Effector memory CD8-positive, alpha-beta T cell (primary cell): ENCODE results near the gene ADGRG3.
A peak's percentile ranks its signal among the peaks of the same experiment; 100 is the strongest.

ENCODE experiments used
- ATAC-seq: fragments of 150-1000 bp; cut with Tn5 transposase; replicated peaks from 2 replicates; pipeline ENCODE4 v1.10.0; 2021; ENCODE audit warnings: mild to moderate bottlenecking, moderate library complexity
- DNase-seq, 3 experiments: peaks; one replicate each; pipeline ENCODE4 v3.0.0; 2021
- H3K27ac Mint-ChIP-seq, 2 donors: one replicate each; pipeline ENCODE4 v1.8.0; 2022; ENCODE audit warnings: mild to moderate bottlenecking in 2 of 2, mixed read lengths in 2 of 2, moderate library complexity in 2 of 2
- H3K27me3 Mint-ChIP-seq, 2 donors: one replicate each; pipeline ENCODE4 v1.8.0; 2022; ENCODE audit warnings: mixed read lengths in 2 of 2
- H3K36me3 Mint-ChIP-seq: one replicate; pipeline ENCODE4 v1.8.0; 2022; ENCODE audit warnings: mild to moderate bottlenecking, moderate library complexity, mixed read lengths; ENCODE audit not compliant: insufficient read depth
- H3K4me1 Mint-ChIP-seq, 2 donors: one replicate each; pipeline ENCODE4 v1.8.0; 2022; ENCODE audit warnings: low read depth in 2 of 2, mixed read lengths in 2 of 2
- H3K4me3 Mint-ChIP-seq, 2 donors: one replicate each; pipeline ENCODE4 v1.8.0; 2022; ENCODE audit warnings: mild to moderate bottlenecking in 2 of 2, mixed read lengths in 2 of 2, moderate library complexity in 2 of 2
- H3K9me3 Mint-ChIP-seq, 2 donors: one replicate each; pipeline ENCODE4 v1.8.0; 2022; ENCODE audit warnings: mixed read lengths in 2 of 2

Gene ADGRG3

DNA sequence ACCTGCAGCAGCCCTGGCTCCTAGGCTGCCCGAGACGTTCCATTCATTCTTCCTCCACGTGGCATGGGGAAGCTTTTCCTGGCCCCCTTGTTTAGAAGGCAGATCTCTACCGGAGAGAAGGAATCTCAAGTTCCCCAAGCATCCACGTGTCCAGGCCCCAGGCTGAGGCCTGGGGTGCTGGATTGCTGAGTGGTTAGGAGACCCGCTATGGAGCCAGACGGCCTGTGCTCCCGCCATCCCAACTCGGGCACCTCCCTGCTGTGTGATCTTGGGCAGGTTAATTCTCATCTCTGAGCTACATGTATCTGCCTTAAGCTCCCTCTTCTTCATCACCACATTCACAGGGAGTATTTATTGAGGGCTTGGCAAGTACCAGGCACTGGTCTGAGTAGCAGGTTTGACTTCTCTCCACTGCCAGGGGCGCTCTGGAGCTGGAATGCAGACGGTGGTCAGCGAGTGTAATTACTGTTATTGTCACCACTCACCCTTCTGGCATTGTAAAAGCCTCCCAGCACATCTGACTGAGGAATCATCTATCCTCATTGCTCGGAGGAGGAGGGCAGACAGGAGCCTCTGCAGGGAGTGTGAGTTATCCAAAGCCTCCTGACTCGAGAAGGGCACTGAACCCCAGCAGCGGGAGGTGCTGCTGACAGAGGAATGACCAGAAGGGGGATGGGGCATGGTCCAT, 40.8 kb upstream of the ADGRG3 start:
- ATAC-seq = no peak
- Mint-ChIP-seq H3K36me3 (peaks cover 3% of the 10 kb centered on the region), H3K27ac (peak overlapping the region in 1 of 2 donors; percentile 47), H3K27me3 (peaks cover 6 to 7% of the 10 kb centered on the region in 2 donors), H3K4me3 (peak overlapping the region in 1 of 2 donors; percentile 47), H3K9me3 (no peaks in the 10 kb centered on the region), H3K4me1 (peaks cover 29 to 32% of the 10 kb centered on the region in 2 donors)
- DNase-seq = no peak

DNA sequence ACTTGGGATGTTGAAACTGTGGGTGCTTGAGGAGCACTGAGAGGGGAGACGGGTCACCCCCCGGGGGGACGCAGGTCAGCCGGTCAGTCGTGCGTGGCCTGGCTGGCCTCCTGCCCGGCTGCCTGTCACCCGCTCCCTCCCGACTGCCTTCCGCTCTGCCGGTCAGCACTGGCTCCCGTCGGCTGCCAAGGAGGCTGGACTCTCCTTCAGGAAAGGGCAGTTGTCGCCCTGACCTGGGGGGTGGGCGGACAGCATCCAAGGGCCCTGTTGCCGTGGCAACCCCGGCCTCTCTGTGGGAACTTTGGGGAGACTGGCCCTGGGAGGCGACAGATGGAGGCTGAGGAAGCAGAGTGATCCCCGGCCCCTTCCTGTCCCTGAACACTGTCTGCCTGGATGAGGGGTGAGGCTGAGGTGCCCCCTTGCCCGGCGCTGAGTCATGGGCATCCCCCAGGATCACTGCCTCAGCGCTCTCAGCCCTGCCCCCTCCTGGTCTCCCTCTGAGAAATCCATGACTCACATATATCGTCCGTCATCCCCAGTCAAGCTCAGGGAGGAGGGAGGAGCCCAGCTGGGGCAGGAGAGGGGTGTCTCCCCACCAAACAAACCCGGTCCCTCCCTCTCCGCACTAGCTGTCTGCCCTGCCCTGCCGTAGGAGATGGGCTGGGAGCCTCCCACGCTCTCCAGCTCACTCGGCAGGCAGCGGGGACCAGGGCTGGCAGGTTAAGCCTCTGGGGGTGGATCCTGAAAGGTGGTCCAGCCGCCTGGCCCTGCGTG, 39.9 kb upstream of the ADGRG3 start, which contains the start of gene ADGRG1:
Gene ADGRG1, plus strand, starts transcription at position 623 of the 774 bp plus-strand sequence. CDS start 21,658 bp downstream, outside the sequence.
- peak within 1 kb of the TSS; percentile 54 to 89 for H3K4me3 Mint-ChIP-seq
- peaks cover 6 to 7% of the 10 kb centered on the region in 2 donors for H3K27me3 Mint-ChIP-seq
- peak within 1 kb of the TSS; percentile 63 to 93 for H3K27ac Mint-ChIP-seq
- ATAC-seq = peak; percentile 76
- no peaks in the 10 kb centered on the region for H3K9me3 Mint-ChIP-seq
- H3K36me3 Mint-ChIP-seq = peaks cover 3% of the 10 kb centered on the region
- peaks cover 27 to 31% of the 10 kb centered on the region in 2 donors for H3K4me1 Mint-ChIP-seq
- DNase-seq = no peak

DNA sequence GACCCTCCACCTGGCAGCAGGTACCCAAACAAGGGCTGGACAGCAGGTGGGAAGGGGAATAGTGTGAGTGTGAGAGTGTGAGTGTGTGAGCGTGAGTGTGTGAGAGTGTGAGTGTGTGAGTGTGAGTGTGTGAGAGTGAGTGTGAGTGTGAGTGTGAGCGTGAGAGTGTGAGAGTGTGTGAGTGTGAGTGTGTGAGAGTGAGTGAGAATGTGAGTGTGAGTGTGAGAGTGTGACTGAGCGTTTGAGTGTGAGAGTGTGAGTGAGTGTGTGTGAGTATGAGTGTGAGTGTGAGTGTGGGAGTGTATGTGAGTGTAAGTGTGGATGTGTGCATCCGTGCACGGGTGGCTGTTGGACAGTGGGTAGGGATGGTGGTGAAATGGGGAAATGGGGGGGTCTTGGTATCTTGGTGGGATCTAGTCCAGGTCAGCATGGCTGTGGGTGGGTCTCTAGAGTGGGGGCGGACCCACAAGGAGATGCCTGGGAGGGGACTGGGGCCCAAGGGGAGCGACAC, 39.3 kb upstream of the ADGRG3 start:
- Mint-ChIP-seq H3K9me3 (no peaks in the 10 kb centered on the region), H3K4me3 (peak overlapping the region; percentile 54 to 89), H3K36me3 (peaks cover 4% of the 10 kb centered on the region), H3K27ac (peak overlapping the region; percentile 63 to 93), H3K4me1 (peaks cover 27 to 31% of the 10 kb centered on the region in 2 donors), H3K27me3 (peaks cover 6 to 7% of the 10 kb centered on the region in 2 donors)
- no peak for DNase-seq
- ATAC-seq = peak; percentile 16

DNA sequence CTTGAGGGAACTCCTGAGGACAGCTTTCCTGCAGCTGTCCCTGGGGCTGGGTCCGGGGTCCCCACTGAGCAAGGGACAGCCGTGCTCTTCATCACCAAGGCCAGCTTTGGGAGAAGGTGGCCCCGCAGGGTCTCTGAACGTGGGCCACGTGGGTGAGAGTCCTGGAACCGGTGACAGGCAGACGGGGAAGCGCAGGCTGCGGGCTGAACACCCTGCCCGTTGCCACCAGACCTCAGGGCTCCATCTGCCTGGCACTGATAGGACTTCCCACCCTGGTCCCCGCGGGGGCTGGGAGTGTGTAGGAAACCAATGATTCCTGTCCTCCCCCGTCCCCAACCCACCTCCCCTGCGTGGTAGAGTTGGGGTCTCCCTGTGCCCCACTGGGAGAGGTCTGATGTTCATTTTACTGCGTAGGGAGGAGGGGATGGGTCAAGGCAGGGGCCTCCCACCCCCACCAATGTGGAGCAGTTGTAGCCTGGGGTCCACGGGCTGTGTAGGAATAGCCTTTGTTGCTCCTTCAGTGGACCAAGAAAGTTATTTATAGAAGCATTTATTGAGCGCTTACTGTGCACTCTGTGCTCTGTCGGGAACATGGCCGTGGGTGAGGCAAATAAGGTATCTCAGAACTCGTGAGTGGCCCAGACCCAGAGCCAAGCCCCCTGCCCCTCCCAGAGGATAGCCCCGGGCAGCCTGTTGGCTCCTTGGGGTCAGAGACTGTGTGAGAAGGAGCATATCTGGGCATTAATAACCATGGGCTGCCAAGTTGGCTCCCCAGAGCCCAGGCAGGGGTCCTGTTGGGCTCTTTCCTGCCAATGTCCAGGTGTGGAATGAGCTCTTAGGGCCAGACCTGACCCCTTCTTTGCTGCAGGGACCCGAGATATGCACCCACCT, 38.3 kb upstream of the ADGRG3 start:
- no peak for ATAC-seq
- Mint-ChIP-seq H3K9me3 (no peaks in the 10 kb centered on the region), H3K27ac (peak overlapping the region; percentile 67 to 93), H3K36me3 (peaks cover 5% of the 10 kb centered on the region), H3K4me3 (peak overlapping the region; percentile 54 to 89), H3K4me1 (peaks cover 27 to 31% of the 10 kb centered on the region in 2 donors), H3K27me3 (peaks cover 6 to 7% of the 10 kb centered on the region in 2 donors)
- DNase-seq = no peak

DNA sequence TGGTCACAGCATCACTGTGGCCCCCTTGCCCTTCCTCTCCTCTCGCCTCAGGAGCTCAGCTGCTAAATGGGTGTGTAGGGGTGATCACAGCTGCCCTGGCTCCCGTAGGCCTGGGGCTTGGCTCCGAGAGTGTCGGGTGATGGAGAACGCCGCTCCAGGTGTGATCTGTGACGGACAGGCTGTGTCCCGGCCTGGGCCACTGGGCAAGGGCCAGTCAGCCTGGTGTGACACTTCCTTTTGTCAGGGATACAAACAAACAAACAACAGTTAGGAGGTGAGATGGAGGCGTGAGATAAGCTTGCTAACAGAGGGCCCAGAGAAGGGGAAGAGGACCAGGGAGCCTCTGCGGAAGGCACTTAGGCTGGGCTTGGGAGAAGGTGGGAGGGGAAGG, 37.7 kb upstream of the ADGRG3 start:
- Mint-ChIP-seq H3K36me3 (peaks cover 5% of the 10 kb centered on the region), H3K9me3 (no peaks in the 10 kb centered on the region), H3K27me3 (peaks cover 6 to 7% of the 10 kb centered on the region in 2 donors), H3K4me3 (peak overlapping the region; percentile 54 to 89), H3K4me1 (peaks cover 25 to 28% of the 10 kb centered on the region in 2 donors), H3K27ac (peak overlapping the region; percentile 67 to 93)
- DNase-seq (no peak), ATAC-seq (no peak)

DNA sequence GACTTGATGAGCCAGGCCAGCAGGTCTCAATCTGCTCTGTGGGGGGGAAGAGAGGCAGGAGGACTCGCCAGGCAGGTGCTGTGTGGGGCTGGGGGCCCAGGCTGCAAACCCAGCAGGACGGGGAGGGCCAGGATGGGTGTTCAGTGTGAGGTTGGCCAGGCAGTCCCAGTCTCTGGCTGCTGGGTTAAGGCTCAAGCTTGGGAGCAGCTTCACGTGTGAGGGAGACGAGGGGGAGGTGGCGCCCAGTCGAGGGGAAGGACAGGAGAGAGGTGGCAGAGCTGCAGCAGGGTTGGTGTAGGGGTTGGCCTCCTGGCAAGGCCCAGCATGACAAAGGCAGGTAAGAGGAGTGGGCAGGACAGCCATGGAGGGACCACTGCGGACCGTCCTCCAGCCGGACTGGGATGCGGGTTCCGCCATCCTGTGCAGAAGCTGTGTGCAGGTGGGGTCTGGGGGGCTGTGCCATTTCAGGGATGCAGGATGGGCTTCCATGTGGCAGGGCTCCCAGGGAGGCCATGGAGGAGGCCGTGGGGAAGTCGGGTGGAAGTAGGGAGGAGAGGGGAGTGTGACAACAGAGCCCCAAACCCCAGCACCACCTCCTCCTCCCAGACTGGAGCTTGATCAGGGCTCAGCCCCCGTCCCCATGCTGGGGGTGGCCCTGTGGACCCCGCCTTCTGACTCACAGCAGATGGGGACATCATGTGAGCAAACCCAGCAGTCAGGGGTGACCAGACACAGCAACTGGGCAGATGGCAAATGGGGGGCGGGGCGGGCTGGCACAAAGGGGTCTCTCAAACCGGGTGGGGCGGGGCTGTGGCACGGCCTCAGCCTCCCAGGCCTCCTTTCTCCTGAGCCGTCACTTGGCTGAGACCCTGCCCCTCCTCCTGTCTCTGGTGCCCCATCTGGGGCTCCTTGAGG, 36.9 kb upstream of the ADGRG3 start:
- ATAC-seq (no peak), DNase-seq (no peak)
- Mint-ChIP-seq H3K9me3 (no peaks in the 10 kb centered on the region), H3K4me1 (peaks cover 26 to 30% of the 10 kb centered on the region in 2 donors), H3K27ac (peak overlapping the region; percentile 67 to 93), H3K4me3 (peak overlapping the region; percentile 54 to 89), H3K36me3 (peaks cover 5% of the 10 kb centered on the region), H3K27me3 (peaks cover 6 to 7% of the 10 kb centered on the region in 2 donors)

DNA sequence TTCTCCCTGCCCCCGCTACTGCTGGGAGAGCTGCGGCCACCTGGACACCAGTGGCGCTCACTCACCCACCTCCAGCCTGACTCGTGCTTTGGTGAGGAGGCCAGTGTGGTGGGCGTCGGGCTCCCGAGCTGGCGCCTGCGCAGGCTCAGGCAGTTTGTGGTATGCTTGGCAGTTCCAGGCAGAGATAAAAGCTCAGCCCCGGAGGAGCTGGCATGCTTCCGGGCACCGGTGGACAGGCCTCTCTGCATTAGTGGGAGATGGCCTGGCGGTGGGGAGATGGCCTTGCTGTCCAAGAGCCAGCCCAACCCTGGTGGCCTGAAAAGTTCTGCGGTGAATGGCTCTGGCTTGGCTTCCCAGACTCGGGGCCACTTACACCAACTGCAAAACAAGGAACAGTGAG, 35.5 kb upstream of the ADGRG3 start:
- H3K4me3 Mint-ChIP-seq = no peak overlapping the region
- no peak overlapping the region for H3K27ac Mint-ChIP-seq
- no peak for ATAC-seq
- peaks cover 27 to 30% of the 10 kb centered on the region in 2 donors for H3K4me1 Mint-ChIP-seq
- no peak for DNase-seq
- H3K27me3 Mint-ChIP-seq = peaks cover 6 to 7% of the 10 kb centered on the region in 2 donors
- H3K9me3 Mint-ChIP-seq = no peaks in the 10 kb centered on the region
- H3K36me3 Mint-ChIP-seq = peaks cover 8% of the 10 kb centered on the region

DNA sequence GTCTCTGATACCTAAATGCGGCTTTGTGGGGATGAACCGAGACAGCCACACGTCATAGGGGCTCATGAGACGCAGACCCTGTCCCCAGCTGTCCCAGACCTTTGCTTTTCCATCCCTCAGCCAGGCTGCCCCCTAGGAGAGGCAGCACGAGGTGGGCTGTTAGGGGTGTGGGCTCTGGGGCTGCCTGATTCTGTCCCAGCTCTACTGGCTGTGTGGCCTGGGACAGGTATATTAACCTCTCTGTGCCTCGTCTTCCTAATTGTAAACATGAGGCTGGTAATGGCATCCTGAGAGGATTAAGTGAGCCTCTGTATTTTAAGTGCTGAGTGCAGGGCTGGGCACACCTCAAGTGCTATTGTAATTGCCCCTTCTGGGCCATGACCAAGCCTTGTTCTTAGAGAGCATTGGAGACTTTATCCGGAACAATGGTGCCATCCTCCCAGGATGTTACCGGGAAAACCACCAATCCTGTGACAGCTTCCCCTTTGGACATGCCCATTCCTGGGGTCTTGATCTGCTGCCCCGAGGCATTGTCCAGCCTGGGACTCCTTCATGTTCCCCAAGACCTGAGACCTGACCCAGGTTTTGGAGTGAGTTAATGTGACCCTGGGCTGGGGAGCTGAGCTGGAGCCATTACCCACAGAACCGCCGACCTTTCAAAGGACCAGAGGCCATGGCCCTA, 34.6 kb upstream of the ADGRG3 start:
- Mint-ChIP-seq H3K4me3 (no peak overlapping the region), H3K9me3 (no peaks in the 10 kb centered on the region), H3K36me3 (peaks cover 9% of the 10 kb centered on the region), H3K4me1 (peaks cover 22 to 29% of the 10 kb centered on the region in 2 donors), H3K27ac (no peak overlapping the region), H3K27me3 (peaks cover 6% of the 10 kb centered on the region in 2 donors)
- no peak for DNase-seq
- no peak for ATAC-seq

DNA sequence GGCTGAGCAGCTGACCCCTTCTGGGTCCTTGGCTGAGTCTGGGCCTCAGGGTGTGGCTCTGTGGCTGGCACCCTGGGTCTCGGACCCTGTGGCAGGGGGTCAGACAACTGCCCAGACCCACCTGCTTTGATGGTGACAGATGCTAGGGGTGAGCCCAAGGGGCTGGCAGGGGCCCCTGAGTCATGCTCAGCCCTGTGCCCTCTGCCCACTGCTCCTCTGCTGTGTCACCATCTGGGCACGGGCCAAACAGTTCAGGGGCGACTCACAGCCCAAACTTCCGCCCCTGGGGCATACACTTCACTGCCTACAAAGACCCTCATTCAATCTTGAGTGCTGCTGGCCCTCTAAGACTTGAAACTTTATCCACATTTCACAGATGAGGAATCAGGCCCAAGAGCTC, 33.9 kb upstream of the ADGRG3 start:
- Mint-ChIP-seq H3K36me3 (peaks cover 9% of the 10 kb centered on the region), H3K4me1 (peaks cover 15 to 23% of the 10 kb centered on the region in 2 donors), H3K4me3 (no peak overlapping the region), H3K27ac (no peak overlapping the region), H3K9me3 (no peaks in the 10 kb centered on the region), H3K27me3 (peaks cover 0 to 3% of the 10 kb centered on the region in 2 donors)
- DNase-seq (no peak), ATAC-seq (no peak)

DNA sequence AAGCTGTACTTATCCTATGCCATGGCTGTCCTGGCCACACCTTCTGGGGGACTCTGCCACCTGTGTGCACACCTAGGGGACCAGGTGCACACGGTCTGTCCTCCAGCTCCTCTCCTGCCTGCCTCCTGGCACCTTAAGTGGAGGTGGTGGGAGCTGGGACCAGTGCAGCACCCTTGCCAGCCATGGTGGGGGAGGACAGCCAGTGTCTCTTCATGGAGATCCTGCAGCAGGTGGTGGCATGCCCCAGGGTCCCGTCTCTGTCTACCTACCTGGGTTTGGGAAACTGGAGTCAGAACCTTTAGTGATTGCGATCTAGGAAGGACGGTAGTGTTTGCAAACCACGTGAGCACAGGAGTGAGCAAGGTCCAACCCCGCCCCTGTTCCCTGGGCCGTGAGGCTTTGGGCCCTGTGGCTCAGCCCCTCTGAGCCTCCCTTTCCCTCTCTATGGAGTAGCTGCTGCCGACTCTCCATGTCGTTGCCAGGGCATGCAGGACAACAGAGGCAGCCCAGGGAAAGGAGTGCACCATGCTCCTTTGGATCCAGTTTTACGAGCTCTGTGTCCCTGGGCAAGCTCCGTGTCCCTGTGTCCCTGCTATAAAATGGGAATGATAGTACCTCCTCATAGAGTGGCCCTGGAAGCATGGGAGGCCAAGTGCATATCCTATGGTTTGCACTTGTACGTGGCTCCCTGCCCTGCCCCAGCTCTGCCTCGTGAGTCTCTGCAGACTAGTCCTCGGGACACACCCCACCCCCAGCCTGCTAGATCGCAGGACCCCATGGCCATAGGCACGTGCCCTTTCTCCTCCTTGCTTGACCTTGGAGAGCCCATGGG, 32.6 kb upstream of the ADGRG3 start:
- no peaks in the 10 kb centered on the region for H3K9me3 Mint-ChIP-seq
- peaks cover 20 to 25% of the 10 kb centered on the region in 2 donors for H3K4me1 Mint-ChIP-seq
- H3K4me3 Mint-ChIP-seq = no peak overlapping the region
- ATAC-seq = no peak
- DNase-seq = no peak
- no peak overlapping the region for H3K27ac Mint-ChIP-seq
- no peaks in the 10 kb centered on the region for H3K27me3 Mint-ChIP-seq
- peaks cover 9% of the 10 kb centered on the region for H3K36me3 Mint-ChIP-seq

DNA sequence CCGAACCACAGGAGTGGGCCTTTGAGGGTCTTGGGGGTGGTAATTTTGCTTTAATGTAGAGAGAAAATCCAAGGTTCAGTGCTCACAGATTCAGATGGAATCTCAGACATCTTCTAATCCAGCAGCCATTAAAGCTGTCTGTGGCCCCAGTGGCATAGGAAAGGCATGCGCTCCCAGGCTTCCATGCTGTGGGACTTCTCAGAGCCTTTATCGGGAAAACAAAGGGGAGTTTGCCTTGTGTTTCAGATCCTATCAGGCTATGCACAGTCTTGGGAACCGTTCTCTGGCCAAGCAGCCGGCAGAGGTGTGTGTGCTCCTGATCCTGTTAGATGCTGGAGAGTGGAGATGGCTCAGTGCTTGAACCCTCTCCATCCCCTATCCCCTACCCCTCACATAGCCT, 31.9 kb upstream of the ADGRG3 start:
- ATAC-seq (no peak), DNase-seq (no peak)
- H3K4me1 Mint-ChIP-seq = peaks cover 18 to 19% of the 10 kb centered on the region in 2 donors
- peaks cover 12% of the 10 kb centered on the region for H3K36me3 Mint-ChIP-seq
- no peaks in the 10 kb centered on the region for H3K27me3 Mint-ChIP-seq
- peak overlapping the region in 1 of 2 donors; percentile 14 for H3K27ac Mint-ChIP-seq
- H3K4me3 Mint-ChIP-seq = no peak overlapping the region
- no peaks in the 10 kb centered on the region for H3K9me3 Mint-ChIP-seq
